Sigmoid colon (tissue), 7 donors: ENCODE results near the gene MASTL. TPM values are rescaled to one million over a fixed set of nuclear protein-coding genes. Genes with fewer than 3 reads are reported as not detected.
A peak's percentile ranks its signal among the peaks of the same experiment; 100 is the strongest.

ENCODE experiments used
- DNase-seq: peaks from one replicate; pipeline ENCODE4 v3.0.0-alpha.2; 2019
- H3K27ac ChIP-seq, 4 donors: fragments of 200-600 bp; sonication (generic); one replicate each; pipeline ENCODE4 v1.5.1; 2016 to 2019; ENCODE audit warnings: mild to moderate bottlenecking in 1 of 4
- H3K27me3 ChIP-seq, 3 donors: fragments of 200-600 bp; sonication (generic); one replicate each; pipeline ENCODE4 v1.5.1; 2019; ENCODE audit warnings: mild to moderate bottlenecking in 1 of 3
- H3K36me3 ChIP-seq, 4 donors: fragments of 200-600 bp; sonication (generic); one replicate each; pipeline ENCODE4 v1.5.1; 2016 to 2019
- H3K4me1 ChIP-seq, 4 donors: fragments of 200-600 bp; sonication (generic); one replicate each; pipeline ENCODE4 v1.5.1; 2017 to 2019
- H3K4me3 ChIP-seq, 4 donors: fragments of 200-600 bp; sonication (generic); one replicate each; pipeline ENCODE4 v1.5.1; 2017 to 2019; ENCODE audit warnings: mild to moderate bottlenecking in 2 of 4, moderate library complexity in 1 of 4
- H3K9me3 ChIP-seq, 4 donors: fragments of 200-600 bp in 3 of 4; sonication (generic) in 3 of 4; one replicate each; pipeline versions ENCODE4 v1.5.1 to v1.6.1; 2013 to 2019
- CTCF ChIP-seq, 4 experiments: fragments of 450-650 bp in 3 of 4; fragments of 200-600 bp in 1 of 4; IDR thresholded peaks; one replicate each; pipeline ENCODE4 v1.5.1; 2016 to 2019; ENCODE audit warnings: antibody characterized with exemption in 4 of 4, mild to moderate bottlenecking in 3 of 4, moderate library complexity in 2 of 4
- EP300 ChIP-seq, 4 donors: sonication (generic); formaldehyde crosslinking; IDR thresholded peaks; one replicate each; pipeline ENCODE4 v1.6.1; 2017; ENCODE audit warnings: antibody characterized with exemption in 4 of 4
- POLR2A ChIP-seq, 2 donors: fragments of 450-650 bp; IDR thresholded peaks; one replicate each; pipeline ENCODE4 v1.6.1; 2016; ENCODE audit warnings: antibody characterized with exemption in 2 of 2, mild to moderate bottlenecking in 2 of 2, moderate library complexity in 2 of 2
- POLR2AphosphoS5 ChIP-seq, 4 donors: sonication (generic); formaldehyde crosslinking; IDR thresholded peaks; one replicate each; pipeline ENCODE4 v1.6.1; 2017; ENCODE audit warnings: antibody characterized with exemption in 4 of 4
- WGBS, 2 donors: extraction: QIAGEN DNeasy Blood & Tissue Kit; methylation state at CpG; one replicate each; pipeline ENCODE4 v1.1.7; 2013; 5-methylcytosine and 5-hydroxymethylcytosine counted together
- intact Hi-C: fragments of 100-400 bp; cut with DNase I; formaldehyde crosslinking; loops from one replicate; pipeline ENCODE4 v1.15.1; 2023
- polyA plus RNA-seq, 3 donors: library from polyadenylated mRNA; stranded (reverse); fragments of 200-250 nt; gene quantifications; one replicate each; pipeline ENCODE4 v1.2.3, GENCODE V29; 2013
- total RNA-seq, 4 donors: library from RNA; depleted of rRNA; stranded (reverse); fragments of >200 nt; gene quantifications; one replicate each; pipeline ENCODE4 v1.1.0, GENCODE V29; 2016
- donor health status: healthy with polysubstance abuse.
- donor health status: Bipolar disorder and iron deficiency.
- donor health status: healthy.

MASTL gene
- total and polyA plus RNA-seq, 7 donors: 1.8 to 6.6 (median 4.9) TPM

GRCh38 chr10:27143686-27144085 is 11.5 kb upstream of the MASTL start:
- H3K4me3 ChIP-seq: no peak overlapping the region
- no peak for TF ChIP-seq POLR2AphosphoS5 (IDR thresholded peaks at IDR 0.05)
- no peak for TF ChIP-seq POLR2A (IDR thresholded peaks at IDR 0.05)
- no peak for TF ChIP-seq EP300 (IDR thresholded peaks at IDR 0.05)
- TF ChIP-seq CTCF (IDR thresholded peaks at IDR 0.05): no peak
- H3K9me3 ChIP-seq: no peaks in the 10 kb centered on the region
- no peak for DNase-seq
- H3K36me3 ChIP-seq: peaks cover 3 to 89% (median 16%) of the 10 kb centered on the region in 4 donors
- 97 to 100% methylated on average over 1 of the region's 1 CpG for WGBS, 2 donors
- no peaks in the 10 kb centered on the region for H3K27me3 ChIP-seq
- H3K27ac ChIP-seq: no peak overlapping the region
- no peaks in the 10 kb centered on the region for H3K4me1 ChIP-seq
- intact Hi-C loops: no loop called here

- Histone ChIP-seq H3K27ac (no peak overlapping the region), H3K4me3 (no peak overlapping the region), H3K4me1 (peaks cover 0 to 5% (median 2%) of the 10 kb centered on the region in 4 donors), H3K9me3 (no peaks in the 10 kb centered on the region), H3K27me3 (no peaks in the 10 kb centered on the region), H3K36me3 (peaks cover 3 to 79% (median 16%) of the 10 kb centered on the region in 4 donors)
- intact Hi-C loops: no loop called here
- TF ChIP-seq POLR2A (IDR thresholded peaks at IDR 0.05) (no peak), CTCF (IDR thresholded peaks at IDR 0.05) (no peak), EP300 (IDR thresholded peaks at IDR 0.05) (no peak), POLR2AphosphoS5 (IDR thresholded peaks at IDR 0.05) (no peak)
- no peak for DNase-seq
These were observed 9.2 kb upstream of the MASTL start for GRCh38 chr10:27145937-27146336.

GRCh38 chr10:27147701-27148100 is 7.5 kb upstream of the MASTL start:
- peaks cover 0 to 14% (median 8%) of the 10 kb centered on the region in 4 donors for H3K4me1 ChIP-seq
- no peak overlapping the region for H3K4me3 ChIP-seq
- WGBS, 2 donors: 88 to 91% methylated on average over 5 of the region's 5 CpGs
- no peaks in the 10 kb centered on the region for H3K27me3 ChIP-seq
- DNase-seq: no peak
- intact Hi-C loops: no loop called here
- no peaks in the 10 kb centered on the region for H3K9me3 ChIP-seq
- peaks cover 3 to 62% (median 16%) of the 10 kb centered on the region in 4 donors for H3K36me3 ChIP-seq
- no peak for TF ChIP-seq POLR2A (IDR thresholded peaks at IDR 0.05)
- H3K27ac ChIP-seq: no peak overlapping the region

- H3K36me3 ChIP-seq: peaks cover 3 to 36% (median 10%) of the 10 kb centered on the region in 4 donors
- no peak overlapping the region for H3K27ac ChIP-seq
- no peak for DNase-seq
- peaks cover 0 to 21% (median 16%) of the 10 kb centered on the region in 4 donors for H3K4me1 ChIP-seq
- WGBS, 2 donors: 62 to 85% methylated on average over 1 of the region's 1 CpG
- intact Hi-C loops: no loop called here
- H3K4me3 ChIP-seq: no peak overlapping the region
- no peaks in the 10 kb centered on the region for H3K9me3 ChIP-seq
- TF ChIP-seq EP300 (IDR thresholded peaks at IDR 0.05) (no peak), CTCF (IDR thresholded peaks at IDR 0.05) (no peak), POLR2A (IDR thresholded peaks at IDR 0.05) (no peak), POLR2AphosphoS5 (IDR thresholded peaks at IDR 0.05) (no peak)
- no peaks in the 10 kb centered on the region for H3K27me3 ChIP-seq
These were observed 4.9 kb upstream of the MASTL start for GRCh38 chr10:27150261-27150660.

- no peak for TF ChIP-seq POLR2AphosphoS5 (IDR thresholded peaks at IDR 0.05)
- TF ChIP-seq CTCF (IDR thresholded peaks at IDR 0.05): no peak
- TF ChIP-seq POLR2A (IDR thresholded peaks at IDR 0.05): no peak
- no peak for TF ChIP-seq EP300 (IDR thresholded peaks at IDR 0.05)
- intact Hi-C loops: no loop called here
- no peak for DNase-seq
- H3K4me3 ChIP-seq: peak overlapping the region in 3 of 4 donors; percentile 69 to 90 (median 89)
- H3K36me3 ChIP-seq: peaks cover 0 to 12% (median 6%) of the 10 kb centered on the region in 4 donors
- H3K9me3 ChIP-seq: no peaks in the 10 kb centered on the region
- H3K4me1 ChIP-seq: peaks cover 0 to 42% (median 24%) of the 10 kb centered on the region in 4 donors
- H3K27me3 ChIP-seq: no peaks in the 10 kb centered on the region
- no peak overlapping the region for H3K27ac ChIP-seq
These were observed 2.5 kb upstream of the MASTL start for GRCh38 chr10:27152687-27153086.
